DOHH2 (cell line): Measurements from ENCODE around the gene SFXN1.

ENCODE experiments used
- H3F3A ChIP-seq: fragments of 200-600 bp; sonication (generic), shearing (Covaris generic); 2 replicates; pipeline ENCODE4 v1.6.0; 2016; ENCODE audit warnings: antibody characterized with exemption, mild to moderate bottlenecking; ENCODE audit not compliant: control insufficient read depth, insufficient read depth
- H3K27ac ChIP-seq: fragments of 200-600 bp; sonication (generic); 2 replicates; pipeline ENCODE4 v1.5.1; 2014; ENCODE audit warnings: low read depth, mild to moderate bottlenecking, low read length, moderate library complexity
- H3K27me3 ChIP-seq: fragments of 200-600 bp; sonication (generic); 2 replicates; pipeline ENCODE4 v1.6.1; 2014; ENCODE audit warnings: mild to moderate bottlenecking, low read length, mixed read lengths; ENCODE audit not compliant: control insufficient read depth
- H3K36me3 ChIP-seq: fragments of 200-600 bp; sonication (generic); 2 replicates; pipeline ENCODE4 v1.6.1; 2014; ENCODE audit warnings: mild to moderate bottlenecking, low read length, moderate library complexity, mixed read lengths; ENCODE audit not compliant: control insufficient read depth
- H3K4me1 ChIP-seq: fragments of 200-600 bp; sonication (generic); 2 replicates; pipeline ENCODE4 v1.6.1; 2014; ENCODE audit warnings: mild to moderate bottlenecking, low read length, mixed read lengths; ENCODE audit not compliant: control insufficient read depth
- H3K4me2 ChIP-seq: fragments of 200-600 bp; sonication (generic); 2 replicates; pipeline ENCODE4 v1.6.0; 2014; ENCODE audit warnings: mild to moderate bottlenecking, low read length, moderate library complexity
- H3K4me3 ChIP-seq: fragments of 200-600 bp; sonication (generic); 2 replicates; pipeline ENCODE4 v1.5.1; 2014; ENCODE audit warnings: mild to moderate bottlenecking, low read length, mixed read lengths
- H3K79me2 ChIP-seq: fragments of 200-600 bp; sonication (generic); 2 replicates; pipeline ENCODE4 v1.6.1; 2014; ENCODE audit warnings: mild to moderate bottlenecking, low read length, mixed read lengths; ENCODE audit not compliant: control insufficient read depth
- H3K9me2 ChIP-seq: fragments of 200-600 bp; sonication (generic); replicated peaks from 2 replicates; pipeline ENCODE4 v1.6.1; 2014; ENCODE audit warnings: mild to moderate bottlenecking, low read length, mixed read lengths; ENCODE audit not compliant: control insufficient read depth
- H3K9me3 ChIP-seq: fragments of 200-600 bp; sonication (generic); 2 replicates; pipeline ENCODE4 v1.6.1; 2014; ENCODE audit warnings: antibody characterized with exemption, low read length, mixed read lengths; ENCODE audit not compliant: control insufficient read depth, insufficient read depth
- H4K20me1 ChIP-seq: fragments of 200-600 bp; sonication (generic); 2 replicates; pipeline ENCODE4 v1.6.0; 2014; ENCODE audit warnings: low read depth, mild to moderate bottlenecking, antibody characterized with exemption, low read length, moderate library complexity; ENCODE audit not compliant: control insufficient read depth, insufficient read depth
- CTCF ChIP-seq: fragments of 200-600 bp; sonication (generic); IDR thresholded peaks from one replicate; pipeline ENCODE4 v1.5.1; 2014; ENCODE audit warnings: antibody characterized with exemption, mild to moderate bottlenecking, low read depth, low read length; ENCODE audit not compliant: poor library complexity, severe bottlenecking
- EZH2phosphoT487 ChIP-seq: fragments of 200-600 bp; sonication (generic); IDR thresholded peaks from 2 replicates; pipeline ENCODE4 v1.6.1; 2017; ENCODE audit warnings: borderline replicate concordance, mild to moderate bottlenecking, antibody characterized with exemption, low read length, moderate library complexity, mixed read lengths

Gene SFXN1

GRCh38 chr5:175572886-175573285 lies 94.5 kb downstream of the SFXN1 start:
- H4K20me1 ChIP-seq: no peaks in the 10 kb centered on the region

GRCh38 chr5:175573493-175574269 lies 95.3 kb downstream of the SFXN1 start:
- H3K9me2 ChIP-seq: no peaks in the 10 kb centered on the region
- no peaks in the 10 kb centered on the region for H3K36me3 ChIP-seq
- H3F3A ChIP-seq: no peaks in the 10 kb centered on the region
- no peak overlapping the region for H3K27ac ChIP-seq
- TF ChIP-seq CTCF: no peak
- no peak for TF ChIP-seq EZH2phosphoT487
- H3K4me3 ChIP-seq: no peak overlapping the region
- no peaks in the 10 kb centered on the region for H3K9me3 ChIP-seq
- H3K79me2 ChIP-seq: no peaks in the 10 kb centered on the region
- H3K4me1 ChIP-seq: no peaks in the 10 kb centered on the region
- peaks cover 11% of the 10 kb centered on the region for H3K27me3 ChIP-seq
- no peak overlapping the region for H3K4me2 ChIP-seq
- H4K20me1 ChIP-seq: no peaks in the 10 kb centered on the region

More at GRCh38 chr5:175572886-175573285, 94.5 kb downstream of the SFXN1 start:
- Histone ChIP-seq H3K79me2 (no peaks in the 10 kb centered on the region), H3K27me3 (peaks cover 11% of the 10 kb centered on the region), H3K4me3 (no peak overlapping the region), H3K27ac (no peak overlapping the region), H3F3A (no peaks in the 10 kb centered on the region), H3K9me2 (no peaks in the 10 kb centered on the region), H3K4me2 (no peak overlapping the region), H3K36me3 (no peaks in the 10 kb centered on the region), H3K9me3 (no peaks in the 10 kb centered on the region), H3K4me1 (no peaks in the 10 kb centered on the region)
- TF ChIP-seq EZH2phosphoT487: no peak

- H3K4me2 ChIP-seq: no peak overlapping the region
- H3K27me3 ChIP-seq: peaks cover 13% of the 10 kb centered on the region
Observed at GRCh38 chr5:175575301-175575700, 96.9 kb downstream of the SFXN1 start.

More at GRCh38 chr5:175575301-175575700, 96.9 kb downstream of the SFXN1 start:
- H3K27ac ChIP-seq: no peak overlapping the region
- no peaks in the 10 kb centered on the region for H3K79me2 ChIP-seq
- no peaks in the 10 kb centered on the region for H3K4me1 ChIP-seq
- H3K9me3 ChIP-seq: no peaks in the 10 kb centered on the region
- no peaks in the 10 kb centered on the region for H4K20me1 ChIP-seq
- no peak for TF ChIP-seq CTCF
- H3K4me3 ChIP-seq: no peak overlapping the region
- H3F3A ChIP-seq: no peaks in the 10 kb centered on the region
- H3K9me2 ChIP-seq: no peaks in the 10 kb centered on the region
- H3K36me3 ChIP-seq: no peaks in the 10 kb centered on the region
